ENCODE measurements around the gene TRAF3. TPM values are rescaled to one million over a fixed set of nuclear protein-coding genes. Genes with fewer than 3 reads are reported as not detected.
A peak's percentile ranks its signal among the peaks of the same experiment; 100 is the strongest.

TRAF3 gene
- total RNA-seq, 4 donors from 2014 or later, result 5.5 to 14.7 (median 6.9) TPM

- peaks cover 39 to 49% (median 45%) of the 10 kb centered on the region in 3 donors for H3K27me3 ChIP-seq
- H3K27ac ChIP-seq, result no peak overlapping the region
- no peak for DNase-seq
- H3K4me1 ChIP-seq, result peaks cover 14 to 17% of the 10 kb centered on the region in 2 donors
- intact Hi-C loops (cut with DNase I; ENCODE audit: low total_unique reads) (no loop called here), in situ Hi-C loops (cut with MboI; ENCODE audit: low sequenced_read_pairs in 4 of 4) (no loop called here)
- TF ChIP-seq POLR2A (IDR thresholded peaks at IDR 0.05) (no peak), CTCF (IDR thresholded peaks at IDR 0.05 in 4 of 5, conservative IDR thresholded peaks at IDR 0.05 in 1 of 5) (no peak)
- H3K9me3 ChIP-seq, result no peaks in the 10 kb centered on the region
- peak overlapping the region; percentile 34 to 61 (median 52) for H3K4me3 ChIP-seq
- no peak for ATAC-seq
- H3K36me3 ChIP-seq, result peaks cover 0 to 11% of the 10 kb centered on the region in 2 donors
These were observed 152.2 kb downstream of the TRAF3 start for GRCh38 chr14:102929241-102930137.

GRCh38 chr14:102930138-102930752 lies 153.0 kb downstream of the TRAF3 start:
- no peak overlapping the region for H3K27ac ChIP-seq
- ATAC-seq, result no peak
- peak overlapping the region in 2 of 4 donors; percentile 53 to 61 for H3K4me3 ChIP-seq
- intact Hi-C loops (cut with DNase I; ENCODE audit: low total_unique reads) (no loop called here), in situ Hi-C loops (cut with MboI; ENCODE audit: low sequenced_read_pairs in 4 of 4) (no loop called here)
- TF ChIP-seq CTCF (IDR thresholded peaks at IDR 0.05 in 4 of 5, conservative IDR thresholded peaks at IDR 0.05 in 1 of 5) (no peak), POLR2A (IDR thresholded peaks at IDR 0.05) (no peak)
- H3K27me3 ChIP-seq, result peaks cover 37 to 43% (median 41%) of the 10 kb centered on the region in 3 donors
- DNase-seq, result no peak
- peaks cover 0 to 11% of the 10 kb centered on the region in 2 donors for H3K36me3 ChIP-seq
- no peaks in the 10 kb centered on the region for H3K9me3 ChIP-seq
- peaks cover 14 to 17% of the 10 kb centered on the region in 2 donors for H3K4me1 ChIP-seq

- no peak for TF ChIP-seq CTCF (IDR thresholded peaks at IDR 0.05 in 4 of 5, conservative IDR thresholded peaks at IDR 0.05 in 1 of 5)
- TF ChIP-seq POLR2A (IDR thresholded peaks at IDR 0.05), result no peak
- no peak overlapping the region for H3K4me3 ChIP-seq
- intact Hi-C loops (cut with DNase I; ENCODE audit: low total_unique reads), result no loop called here
- H3K27me3 ChIP-seq, result peaks cover 36 to 38% (median 37%) of the 10 kb centered on the region in 3 donors
- H3K36me3 ChIP-seq, result peaks cover 0 to 11% of the 10 kb centered on the region in 2 donors
- H3K9me3 ChIP-seq, result no peaks in the 10 kb centered on the region
- H3K27ac ChIP-seq, result no peak overlapping the region
- H3K4me1 ChIP-seq, result peaks cover 14 to 17% of the 10 kb centered on the region in 2 donors
- no peak for ATAC-seq
- no peak for DNase-seq
- in situ Hi-C loops (cut with MboI; ENCODE audit: low sequenced_read_pairs in 4 of 4), result no loop called here
These were observed 153.7 kb downstream of the TRAF3 start for GRCh38 chr14:102930753-102931579.

- Histone ChIP-seq H3K36me3 (peaks cover 0 to 11% of the 10 kb centered on the region in 2 donors), H3K27ac (no peak overlapping the region), H3K4me1 (peaks cover 14 to 17% of the 10 kb centered on the region in 2 donors), H3K27me3 (peaks cover 34 to 37% (median 35%) of the 10 kb centered on the region in 3 donors), H3K9me3 (no peaks in the 10 kb centered on the region), H3K4me3 (no peak overlapping the region)
- intact Hi-C loops (cut with DNase I; ENCODE audit: low total_unique reads), result no loop called here
- DNase-seq (no peak), ATAC-seq (no peak)
- no peak for TF ChIP-seq CTCF (IDR thresholded peaks at IDR 0.05 in 4 of 5, conservative IDR thresholded peaks at IDR 0.05 in 1 of 5)
- no peak for TF ChIP-seq POLR2A (IDR thresholded peaks at IDR 0.05)
- in situ Hi-C loops (cut with MboI; ENCODE audit: low sequenced_read_pairs in 4 of 4), result no loop called here
These were observed 154.5 kb downstream of the TRAF3 start for GRCh38 chr14:102931580-102932285.
